Panc1 (cell line): Measurements from ENCODE around the gene ARFIP1. TPM values are rescaled to one million over a fixed set of nuclear protein-coding genes. Genes with fewer than 3 reads are reported as not detected.
A peak's percentile ranks its signal among the peaks of the same experiment; 100 is the strongest.

ENCODE experiments used
- ATAC-seq: fragments of 200-7000 bp; cut with Tn5 transposase; 2 replicates; pipeline ENCODE4 v1.9.1; 2020; ENCODE audit warnings: mild to moderate bottlenecking, moderate library complexity
- BruUV-seq: library from RNA; stranded (reverse); fragments of 400-500 nt; replicated peaks from 2 replicates; lab custom pipeline; 2021; lab: Mats Ljungman, UMichigan
- CTCF ChIA-PET: fragments of 300-600 bp; sonication (Branson Sonifier 250); formaldehyde crosslinking; loops from one replicate; lab custom pipeline; 2022; ENCODE audit warnings: antibody characterized with exemption; lab: Charles Lee
- POLR2A ChIA-PET: fragments of 300-600 bp; sonication (Branson Sonifier 250); formaldehyde crosslinking; loops from one replicate; lab custom pipeline; 2022; ENCODE audit warnings: antibody characterized with exemption; lab: Charles Lee
- DNase-seq: peaks from one replicate; pipeline ENCODE4 v3.0.0-alpha.2; 2010; ENCODE audit warnings: low read depth, low spot score
- H3K27ac ChIP-seq: 2 replicates; pipeline ENCODE4 v1.5.1; 2011; ENCODE audit warnings: mild to moderate bottlenecking, low read length, inconsistent platforms
- H3K27me3 ChIP-seq: fragments of 200-500 bp; sonication (Bioruptor generic); 2 replicates; pipeline ENCODE4 v1.6.0; 2014; ENCODE audit warnings: low read length, inconsistent platforms; ENCODE audit not compliant: control insufficient read depth, insufficient read depth
- H3K36me3 ChIP-seq: fragments of 200-500 bp; sonication (Bioruptor generic); 2 replicates; pipeline ENCODE4 v1.5.1; 2014; ENCODE audit warnings: inconsistent platforms, mild to moderate bottlenecking, low read length, moderate library complexity; ENCODE audit not compliant: control insufficient read depth, insufficient read depth
- H3K4me1 ChIP-seq: 2 replicates; pipeline ENCODE4 v1.5.1; 2011; ENCODE audit warnings: inconsistent platforms, mild to moderate bottlenecking, low read length, moderate library complexity; ENCODE audit not compliant: control insufficient read depth, insufficient read depth
- H3K4me3 ChIP-seq, 2 experiments: 2 replicates each; pipeline ENCODE4 v1.5.1; 2011 to 2012; ENCODE audit warnings: low read depth in 2 of 2, low read length in 2 of 2, mild to moderate bottlenecking in 2 of 2, inconsistent platforms in 1 of 2, moderate library complexity in 1 of 2
- H3K9me3 ChIP-seq: fragments of 200-500 bp; sonication (Bioruptor generic); 2 replicates; pipeline ENCODE4 v1.5.1; 2014; ENCODE audit warnings: low read depth, mild to moderate bottlenecking, inconsistent platforms, low read length, moderate library complexity; ENCODE audit not compliant: control insufficient read depth, insufficient read depth
- CTCF ChIP-seq: fragments of 450-650 bp; IDR thresholded peaks from 2 replicates; pipeline ENCODE4 v1.5.1; 2017; ENCODE audit warnings: mild to moderate bottlenecking
- POLR2AphosphoS5 ChIP-seq: IDR thresholded peaks from 2 replicates; pipeline ENCODE4 v1.6.1; 2012; ENCODE audit warnings: mild to moderate bottlenecking, low read depth, low read length, moderate library complexity
- REST ChIP-seq, 2 experiments: IDR thresholded peaks; 2 replicates each; pipeline ENCODE4 v1.6.1; 2011 to 2012; ENCODE audit warnings: low read depth in 2 of 2, control low read depth in 1 of 2, low read length in 1 of 2, mild to moderate bottlenecking in 1 of 2, moderate library complexity in 1 of 2; ENCODE audit not compliant: insufficient read depth in 1 of 2
- SIN3A ChIP-seq: IDR thresholded peaks from 2 replicates; pipeline ENCODE4 v1.6.1; 2012; ENCODE audit warnings: low read depth, mild to moderate bottlenecking, low read length, moderate library complexity, borderline replicate concordance; ENCODE audit not compliant: insufficient read depth
- TCF7L2 ChIP-seq: IDR thresholded peaks from 2 replicates; pipeline ENCODE4 v1.6.1; 2011; ENCODE audit warnings: mild to moderate bottlenecking, low read depth, low read length, inconsistent platforms
- in situ Hi-C: cut with HindIII; loops from 2 replicates; pipeline ENCODE4 v1.10.0; 2016; ENCODE audit warnings: low sequenced_read_pairs, low pct_unique_long_range_greater_than_20kb
- intact Hi-C: fragments of 100-400 bp; cut with micrococcal nuclease; formaldehyde crosslinking; loops from one replicate; pipeline ENCODE4 v1.10.0; 2022; ENCODE audit not compliant: unreplicated experiment
- total RNA-seq: library from RNA; stranded (reverse); gene quantifications from one replicate; pipeline ENCODE4 v1.2.1, GENCODE V29; 2021; ENCODE audit not compliant: unreplicated experiment

ARFIP1 gene
- total RNA-seq, 1 experiment from 2014 or later: 22.2 TPM

- ATAC-seq: no peak
- intact Hi-C loops: no loop called here
These were observed 70.6 kb downstream of the ARFIP1 start for GRCh38 chr4:152850377-152850776.

GRCh38 chr4:152851226-152851625 is 71.5 kb downstream of the ARFIP1 start:
- H3K4me1 ChIP-seq: no peaks in the 10 kb centered on the region; the same call in 1 of the 2 replicates
- POLR2A ChIA-PET: interaction anchor here (0.6 kb wide), 1 partner anchor 76 kb away, joined by 4 read pairs; no protein-coding TSS in a partner anchor
- no peaks in the 10 kb centered on the region; the same call in 1 of the 2 replicates for H3K9me3 ChIP-seq
- H3K27ac ChIP-seq: no peak overlapping the region
- no peaks in the 10 kb centered on the region for H3K27me3 ChIP-seq
- H3K36me3 ChIP-seq: no peaks in the 10 kb centered on the region
- BruUV-seq: no TSS peak
- no peak for DNase-seq
- CTCF ChIA-PET: no interaction called here
- TF ChIP-seq SIN3A (no peak), REST (IDR thresholded peaks at IDR 0.05; ENCODE audit: insufficient read depth in 1 of 2, low read depth in 2 of 2, low read length in 1 of 2) (no peak), CTCF (no peak), POLR2AphosphoS5 (no peak), TCF7L2 (no peak)
- in situ Hi-C loops (no loop called here), intact Hi-C loops (no loop called here)
- no peak for ATAC-seq
- H3K4me3 ChIP-seq: no peak overlapping the region

More at GRCh38 chr4:152850377-152850776, 70.6 kb downstream of the ARFIP1 start:
- Histone ChIP-seq H3K27ac (no peak overlapping the region), H3K27me3 (no peaks in the 10 kb centered on the region), H3K9me3 (no peaks in the 10 kb centered on the region; the same call in 1 of the 2 replicates), H3K36me3 (no peaks in the 10 kb centered on the region), H3K4me1 (no peaks in the 10 kb centered on the region; the same call in 1 of the 2 replicates), H3K4me3 (no peak overlapping the region)
- POLR2A ChIA-PET: no interaction called here
- no peak for TF ChIP-seq REST (IDR thresholded peaks at IDR 0.05; ENCODE audit: insufficient read depth in 1 of 2, low read depth in 2 of 2, low read length in 1 of 2)
- TF ChIP-seq CTCF: no peak
- no peak for TF ChIP-seq SIN3A
- in situ Hi-C loops: no loop called here
- CTCF ChIA-PET: no interaction called here
- no TSS peak for BruUV-seq
- DNase-seq: peak; percentile 17
